Naive thymus-derived CD4-positive, alpha-beta T cell (primary cell): Measurements from ENCODE around the gene UPK3BL2. TPM values are rescaled to one million over a fixed set of nuclear protein-coding genes. Genes with fewer than 3 reads are reported as not detected.
"Not testable (repeated sequence)": the region's sequence is repeated elsewhere in the genome, so short reads cannot be mapped to it uniquely, and the experiment has no call there.

Experiments
- ATAC-seq: fragments of 150-1000 bp; cut with Tn5 transposase; 2 replicates; pipeline ENCODE4 v1.10.0; 2021; ENCODE audit warnings: mild to moderate bottlenecking, moderate library complexity
- CTCF ChIA-PET: fragments of 350-600 bp; sonication (Branson Sonifier 250); formaldehyde crosslinking; loops from one replicate; lab custom pipeline; 2021; ENCODE audit warnings: antibody characterized with exemption; lab: Charles Lee
- POLR2A ChIA-PET: fragments of 350-600 bp; sonication (Branson Sonifier 250); formaldehyde crosslinking; loops from one replicate; lab custom pipeline; 2021; ENCODE audit warnings: antibody characterized with exemption, inconsistent platforms; lab: Charles Lee
- DNase-seq, 9 donors: peaks; one replicate each; pipeline versions ENCODE4 v3.0.0 to v3.0.0-alpha.2; 2020 to 2022; ENCODE audit warnings: mixed read lengths in 1 of 9
- H3K27ac ChIP-seq: one replicate; pipeline ENCODE4 v1.7.0; 2013; ENCODE audit warnings: mild to moderate bottlenecking, low read depth, low read length, moderate library complexity
- H3K27me3 ChIP-seq, 2 donors: one replicate each; pipeline ENCODE4 v1.7.0; 2013; ENCODE audit warnings: low read length in 2 of 2, mild to moderate bottlenecking in 2 of 2, moderate library complexity in 2 of 2; ENCODE audit not compliant: control insufficient read depth in 2 of 2, insufficient read depth in 2 of 2
- H3K36me3 ChIP-seq, 3 experiments: 1 replicate in 2 of 3; 2 replicates in 1 of 3; pipeline ENCODE4 v1.7.0; 2013; ENCODE audit warnings: low read length in 3 of 3, mild to moderate bottlenecking in 3 of 3, moderate library complexity in 1 of 3; ENCODE audit not compliant: insufficient read depth in 3 of 3, control insufficient read depth in 2 of 3
- H3K4me1 ChIP-seq, 2 donors: one replicate each; pipeline ENCODE4 v1.7.0; 2013; ENCODE audit warnings: low read length in 2 of 2, mild to moderate bottlenecking in 2 of 2, moderate library complexity in 1 of 2; ENCODE audit not compliant: control insufficient read depth in 2 of 2, insufficient read depth in 2 of 2
- H3K4me3 ChIP-seq: 2 replicates; pipeline ENCODE4 v1.7.0; 2013; ENCODE audit warnings: mild to moderate bottlenecking, low read length
- H3K9me3 ChIP-seq, 3 experiments: 1 replicate in 2 of 3; 2 replicates in 1 of 3; pipeline ENCODE4 v1.7.0; 2013; ENCODE audit warnings: low read length in 3 of 3; ENCODE audit not compliant: control insufficient read depth in 2 of 3
- H3K27ac Mint-ChIP-seq, 9 donors: one replicate each; pipeline ENCODE4 v1.8.0; 2020 to 2022; ENCODE audit warnings: mixed read lengths in 9 of 9, mild to moderate bottlenecking in 8 of 9, moderate library complexity in 5 of 9, inconsistent platforms in 2 of 9
- H3K27me3 Mint-ChIP-seq, 5 donors: one replicate each; pipeline ENCODE4 v1.8.0; 2021 to 2022; ENCODE audit warnings: mixed read lengths in 5 of 5, mild to moderate bottlenecking in 1 of 5
- H3K36me3 Mint-ChIP-seq, 5 donors: one replicate each; pipeline ENCODE4 v1.8.0; 2020 to 2022; ENCODE audit warnings: mixed read lengths in 5 of 5, mild to moderate bottlenecking in 3 of 5, inconsistent platforms in 1 of 5
- H3K4me1 Mint-ChIP-seq, 7 donors: one replicate each; pipeline ENCODE4 v1.8.0; 2020 to 2022; ENCODE audit warnings: mixed read lengths in 7 of 7, mild to moderate bottlenecking in 3 of 7, inconsistent platforms in 1 of 7
- H3K4me3 Mint-ChIP-seq, 10 donors: one replicate each; pipeline ENCODE4 v1.8.0; 2020 to 2022; ENCODE audit warnings: mild to moderate bottlenecking in 10 of 10, mixed read lengths in 10 of 10, moderate library complexity in 6 of 10, inconsistent platforms in 2 of 10
- H3K9me3 Mint-ChIP-seq, 11 donors: one replicate each; pipeline ENCODE4 v1.8.0; 2020 to 2022; ENCODE audit warnings: mixed read lengths in 11 of 11, mild to moderate bottlenecking in 4 of 11, inconsistent platforms in 1 of 11, moderate library complexity in 1 of 11
- intact Hi-C, 2 donors: fragments of 100-400 bp; cut with micrococcal nuclease; formaldehyde crosslinking; loops; one replicate each; pipeline ENCODE4 v1.15.1; 2023
- polyA plus RNA-seq, 2 donors: library from polyadenylated mRNA; unstranded; fragments of 300-500 nt; fragmentation: Illumina TruSeq; gene quantifications; one replicate each; pipeline ENCODE4 v1.2.3, GENCODE V29; 2021
- total RNA-seq, 6 experiments: library from RNA in 5 of 6; stranded (reverse) in 5 of 6; gene quantifications; 1 replicate in 5 of 6; 2 replicates in 1 of 6; pipeline ENCODE4 v1.2.3 and lab custom pipeline; 2021 to 2026

Gene UPK3BL2
- total and polyA plus RNA-seq, 7 experiments from 2014 or later, result 3.4 to 85.3 (median 61.3) TPM

- H3K4me3 ChIP-seq, H3K27ac ChIP-seq, POLR2A ChIA-PET, H3K27me3 Mint-ChIP-seq, H3K27me3 ChIP-seq, DNase-seq, H3K9me3 Mint-ChIP-seq, H3K9me3 ChIP-seq, H3K27ac Mint-ChIP-seq, H3K36me3 Mint-ChIP-seq, CTCF ChIA-PET, H3K4me3 Mint-ChIP-seq, H3K4me1 Mint-ChIP-seq, ATAC-seq, intact Hi-C loops, H3K4me1 ChIP-seq, H3K36me3 ChIP-seq: not testable (repeated sequence)
Observed at GRCh38 chr7:102577315-102578240, 34.1 kb upstream of the UPK3BL2 start.

GRCh38 chr7:102576363-102576762 is 32.9 kb upstream of the UPK3BL2 start:
- H3K4me3 ChIP-seq, H3K36me3 ChIP-seq, CTCF ChIA-PET, DNase-seq, ATAC-seq, H3K4me1 ChIP-seq, H3K9me3 ChIP-seq, H3K9me3 Mint-ChIP-seq, intact Hi-C loops, H3K4me3 Mint-ChIP-seq, H3K27me3 Mint-ChIP-seq, H3K27ac Mint-ChIP-seq, H3K27ac ChIP-seq, H3K36me3 Mint-ChIP-seq, POLR2A ChIA-PET, H3K27me3 ChIP-seq, H3K4me1 Mint-ChIP-seq: not testable (repeated sequence)

- H3K4me3 ChIP-seq, ATAC-seq, H3K36me3 Mint-ChIP-seq, H3K9me3 Mint-ChIP-seq, POLR2A ChIA-PET, H3K27me3 ChIP-seq, CTCF ChIA-PET, H3K36me3 ChIP-seq, intact Hi-C loops, H3K4me1 ChIP-seq, H3K4me3 Mint-ChIP-seq, H3K9me3 ChIP-seq, H3K27ac ChIP-seq, H3K4me1 Mint-ChIP-seq, DNase-seq, H3K27ac Mint-ChIP-seq, H3K27me3 Mint-ChIP-seq: not testable (repeated sequence)
Observed at GRCh38 chr7:102574607-102575006, 31.1 kb upstream of the UPK3BL2 start.

- Mint-ChIP-seq H3K4me3 (peak within 1 kb of the TSS; percentile 77 to 94 (median 90)), H3K27ac (peak within 1 kb of the TSS in 8 of 9 donors; percentile 71 to 96 (median 91))
- H3K36me3 ChIP-seq, H3K9me3 ChIP-seq, CTCF ChIA-PET, H3K4me1 Mint-ChIP-seq, H3K27me3 Mint-ChIP-seq, H3K4me1 ChIP-seq, H3K9me3 Mint-ChIP-seq, H3K36me3 Mint-ChIP-seq, H3K27me3 ChIP-seq, intact Hi-C loops, POLR2A ChIA-PET: not testable (repeated sequence)
- ATAC-seq, result peak; percentile 95
- Histone ChIP-seq H3K4me3 (peak within 1 kb of the TSS; percentile 73), H3K27ac (peak within 1 kb of the TSS; percentile 86)
- DNase-seq, result peak; percentile 88 to 100 (median 99)
Observed at GRCh38 chr7:102572261-102573239, 29.1 kb upstream of the UPK3BL2 start, which contains the start of gene POLR2J3. Gene POLR2J3 (minus strand): TSS chr7:102572583. CDS start chr7:102572521, 62 bp downstream.

- CTCF ChIA-PET, POLR2A ChIA-PET, H3K4me3 Mint-ChIP-seq: not testable (repeated sequence)
Observed at GRCh38 chr7:102568620-102569019, 25.1 kb upstream of the UPK3BL2 start.

GRCh38 chr7:102550808-102551422 is 7.4 kb upstream of the UPK3BL2 start, which contains the start of gene SPDYE2:
Gene SPDYE2 (plus strand): TSS chr7:102551226. CDS start chr7:102553256, 2,030 bp downstream.
- H3K36me3 ChIP-seq, H3K27me3 ChIP-seq, ATAC-seq, H3K9me3 Mint-ChIP-seq, H3K27ac ChIP-seq, H3K27ac Mint-ChIP-seq, H3K4me3 Mint-ChIP-seq, H3K27me3 Mint-ChIP-seq, DNase-seq, CTCF ChIA-PET, H3K9me3 ChIP-seq, H3K4me1 Mint-ChIP-seq, H3K4me3 ChIP-seq, H3K36me3 Mint-ChIP-seq, POLR2A ChIA-PET, intact Hi-C loops, H3K4me1 ChIP-seq: not testable (repeated sequence)

More at GRCh38 chr7:102568620-102569019, 25.1 kb upstream of the UPK3BL2 start:
- intact Hi-C loops, H3K4me1 ChIP-seq, DNase-seq, H3K9me3 ChIP-seq, H3K27me3 Mint-ChIP-seq, H3K27ac Mint-ChIP-seq, ATAC-seq, H3K9me3 Mint-ChIP-seq, H3K27ac ChIP-seq, H3K27me3 ChIP-seq, H3K36me3 ChIP-seq, H3K36me3 Mint-ChIP-seq, H3K4me1 Mint-ChIP-seq, H3K4me3 ChIP-seq: not testable (repeated sequence)
